ENCODE data around the gene ZNF320. TPM values are rescaled to one million over a fixed set of nuclear protein-coding genes. Genes with fewer than 3 reads are reported as not detected.

Gene ZNF320
- total and polyA plus RNA-seq, 2 experiments from 2014 or later, result 13.6 to 32.3 TPM

DNA sequence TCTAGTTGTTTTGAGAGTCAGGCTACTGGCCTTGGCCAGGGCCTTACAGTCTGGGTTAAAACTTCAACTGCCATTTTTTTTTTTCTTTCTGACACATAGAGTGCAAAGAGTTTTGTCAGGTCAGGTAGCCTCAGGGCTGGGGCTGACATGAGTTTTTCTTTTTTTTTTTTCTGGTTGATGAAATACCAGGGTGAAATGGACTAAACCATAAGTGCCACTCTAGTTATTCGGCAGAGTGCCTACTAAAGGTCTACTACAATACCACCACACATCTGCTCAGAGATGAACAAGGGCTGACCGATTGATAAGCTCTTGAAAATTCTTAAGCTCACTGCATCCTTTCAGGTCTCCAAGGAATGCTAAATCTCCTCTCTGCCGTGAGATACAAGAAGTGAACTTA is 4.4 kb upstream of the ZNF320 start:
- H4K20me1 ChIP-seq (replicated peaks; ENCODE audit: insufficient read depth), result no peaks in the 10 kb centered on the region
- H3K9me2 ChIP-seq (ENCODE audit: insufficient read depth), result no peaks in the 10 kb centered on the region
- no peak for TF ChIP-seq CREB1 (CRISPR knock-in tag; IDR thresholded peaks at IDR 0.05; ENCODE audit: low read depth)
- no peak for TF ChIP-seq ZNF114 (CRISPR knock-in tag; IDR thresholded peaks at IDR 0.05)
- no peak for TF ChIP-seq EZH2 (IDR thresholded peaks at IDR 0.05; ENCODE audit: low read depth, unreplicated experiment)
- TF ChIP-seq STAT1 (IDR thresholded peaks at IDR 0.05; ENCODE audit: unreplicated experiment), result no peak
- no peak for TF ChIP-seq ZNF331 (CRISPR knock-in tag; IDR thresholded peaks at IDR 0.05; ENCODE audit: low read depth)
- no peak for TF ChIP-seq POLR2AphosphoS5 (IDR thresholded peaks at IDR 0.05; ENCODE audit: low read depth)
- no peak for TF ChIP-seq EZH2phosphoT487 (IDR thresholded peaks at IDR 0.05; ENCODE audit: unreplicated experiment)
- TF ChIP-seq, protein P1, sequence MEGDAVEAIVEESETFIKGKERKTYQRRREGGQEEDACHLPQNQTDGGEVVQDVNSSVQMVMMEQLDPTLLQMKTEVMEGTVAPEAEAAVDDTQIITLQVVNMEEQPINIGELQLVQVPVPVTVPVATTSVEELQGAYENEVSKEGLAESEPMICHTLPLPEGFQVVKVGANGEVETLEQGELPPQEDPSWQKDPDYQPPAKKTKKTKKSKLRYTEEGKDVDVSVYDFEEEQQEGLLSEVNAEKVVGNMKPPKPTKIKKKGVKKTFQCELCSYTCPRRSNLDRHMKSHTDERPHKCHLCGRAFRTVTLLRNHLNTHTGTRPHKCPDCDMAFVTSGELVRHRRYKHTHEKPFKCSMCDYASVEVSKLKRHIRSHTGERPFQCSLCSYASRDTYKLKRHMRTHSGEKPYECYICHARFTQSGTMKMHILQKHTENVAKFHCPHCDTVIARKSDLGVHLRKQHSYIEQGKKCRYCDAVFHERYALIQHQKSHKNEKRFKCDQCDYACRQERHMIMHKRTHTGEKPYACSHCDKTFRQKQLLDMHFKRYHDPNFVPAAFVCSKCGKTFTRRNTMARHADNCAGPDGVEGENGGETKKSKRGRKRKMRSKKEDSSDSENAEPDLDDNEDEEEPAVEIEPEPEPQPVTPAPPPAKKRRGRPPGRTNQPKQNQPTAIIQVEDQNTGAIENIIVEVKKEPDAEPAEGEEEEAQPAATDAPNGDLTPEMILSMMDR (conservative IDR thresholded peaks at IDR 0.05; ENCODE audit: low read depth in 2 of 2), result no peak
- TF ChIP-seq, protein P2, sequence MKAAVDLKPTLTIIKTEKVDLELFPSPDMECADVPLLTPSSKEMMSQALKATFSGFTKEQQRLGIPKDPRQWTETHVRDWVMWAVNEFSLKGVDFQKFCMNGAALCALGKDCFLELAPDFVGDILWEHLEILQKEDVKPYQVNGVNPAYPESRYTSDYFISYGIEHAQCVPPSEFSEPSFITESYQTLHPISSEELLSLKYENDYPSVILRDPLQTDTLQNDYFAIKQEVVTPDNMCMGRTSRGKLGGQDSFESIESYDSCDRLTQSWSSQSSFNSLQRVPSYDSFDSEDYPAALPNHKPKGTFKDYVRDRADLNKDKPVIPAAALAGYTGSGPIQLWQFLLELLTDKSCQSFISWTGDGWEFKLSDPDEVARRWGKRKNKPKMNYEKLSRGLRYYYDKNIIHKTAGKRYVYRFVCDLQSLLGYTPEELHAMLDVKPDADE (IDR thresholded peaks at IDR 0.05), result no peak
- TF ChIP-seq, protein P3, sequence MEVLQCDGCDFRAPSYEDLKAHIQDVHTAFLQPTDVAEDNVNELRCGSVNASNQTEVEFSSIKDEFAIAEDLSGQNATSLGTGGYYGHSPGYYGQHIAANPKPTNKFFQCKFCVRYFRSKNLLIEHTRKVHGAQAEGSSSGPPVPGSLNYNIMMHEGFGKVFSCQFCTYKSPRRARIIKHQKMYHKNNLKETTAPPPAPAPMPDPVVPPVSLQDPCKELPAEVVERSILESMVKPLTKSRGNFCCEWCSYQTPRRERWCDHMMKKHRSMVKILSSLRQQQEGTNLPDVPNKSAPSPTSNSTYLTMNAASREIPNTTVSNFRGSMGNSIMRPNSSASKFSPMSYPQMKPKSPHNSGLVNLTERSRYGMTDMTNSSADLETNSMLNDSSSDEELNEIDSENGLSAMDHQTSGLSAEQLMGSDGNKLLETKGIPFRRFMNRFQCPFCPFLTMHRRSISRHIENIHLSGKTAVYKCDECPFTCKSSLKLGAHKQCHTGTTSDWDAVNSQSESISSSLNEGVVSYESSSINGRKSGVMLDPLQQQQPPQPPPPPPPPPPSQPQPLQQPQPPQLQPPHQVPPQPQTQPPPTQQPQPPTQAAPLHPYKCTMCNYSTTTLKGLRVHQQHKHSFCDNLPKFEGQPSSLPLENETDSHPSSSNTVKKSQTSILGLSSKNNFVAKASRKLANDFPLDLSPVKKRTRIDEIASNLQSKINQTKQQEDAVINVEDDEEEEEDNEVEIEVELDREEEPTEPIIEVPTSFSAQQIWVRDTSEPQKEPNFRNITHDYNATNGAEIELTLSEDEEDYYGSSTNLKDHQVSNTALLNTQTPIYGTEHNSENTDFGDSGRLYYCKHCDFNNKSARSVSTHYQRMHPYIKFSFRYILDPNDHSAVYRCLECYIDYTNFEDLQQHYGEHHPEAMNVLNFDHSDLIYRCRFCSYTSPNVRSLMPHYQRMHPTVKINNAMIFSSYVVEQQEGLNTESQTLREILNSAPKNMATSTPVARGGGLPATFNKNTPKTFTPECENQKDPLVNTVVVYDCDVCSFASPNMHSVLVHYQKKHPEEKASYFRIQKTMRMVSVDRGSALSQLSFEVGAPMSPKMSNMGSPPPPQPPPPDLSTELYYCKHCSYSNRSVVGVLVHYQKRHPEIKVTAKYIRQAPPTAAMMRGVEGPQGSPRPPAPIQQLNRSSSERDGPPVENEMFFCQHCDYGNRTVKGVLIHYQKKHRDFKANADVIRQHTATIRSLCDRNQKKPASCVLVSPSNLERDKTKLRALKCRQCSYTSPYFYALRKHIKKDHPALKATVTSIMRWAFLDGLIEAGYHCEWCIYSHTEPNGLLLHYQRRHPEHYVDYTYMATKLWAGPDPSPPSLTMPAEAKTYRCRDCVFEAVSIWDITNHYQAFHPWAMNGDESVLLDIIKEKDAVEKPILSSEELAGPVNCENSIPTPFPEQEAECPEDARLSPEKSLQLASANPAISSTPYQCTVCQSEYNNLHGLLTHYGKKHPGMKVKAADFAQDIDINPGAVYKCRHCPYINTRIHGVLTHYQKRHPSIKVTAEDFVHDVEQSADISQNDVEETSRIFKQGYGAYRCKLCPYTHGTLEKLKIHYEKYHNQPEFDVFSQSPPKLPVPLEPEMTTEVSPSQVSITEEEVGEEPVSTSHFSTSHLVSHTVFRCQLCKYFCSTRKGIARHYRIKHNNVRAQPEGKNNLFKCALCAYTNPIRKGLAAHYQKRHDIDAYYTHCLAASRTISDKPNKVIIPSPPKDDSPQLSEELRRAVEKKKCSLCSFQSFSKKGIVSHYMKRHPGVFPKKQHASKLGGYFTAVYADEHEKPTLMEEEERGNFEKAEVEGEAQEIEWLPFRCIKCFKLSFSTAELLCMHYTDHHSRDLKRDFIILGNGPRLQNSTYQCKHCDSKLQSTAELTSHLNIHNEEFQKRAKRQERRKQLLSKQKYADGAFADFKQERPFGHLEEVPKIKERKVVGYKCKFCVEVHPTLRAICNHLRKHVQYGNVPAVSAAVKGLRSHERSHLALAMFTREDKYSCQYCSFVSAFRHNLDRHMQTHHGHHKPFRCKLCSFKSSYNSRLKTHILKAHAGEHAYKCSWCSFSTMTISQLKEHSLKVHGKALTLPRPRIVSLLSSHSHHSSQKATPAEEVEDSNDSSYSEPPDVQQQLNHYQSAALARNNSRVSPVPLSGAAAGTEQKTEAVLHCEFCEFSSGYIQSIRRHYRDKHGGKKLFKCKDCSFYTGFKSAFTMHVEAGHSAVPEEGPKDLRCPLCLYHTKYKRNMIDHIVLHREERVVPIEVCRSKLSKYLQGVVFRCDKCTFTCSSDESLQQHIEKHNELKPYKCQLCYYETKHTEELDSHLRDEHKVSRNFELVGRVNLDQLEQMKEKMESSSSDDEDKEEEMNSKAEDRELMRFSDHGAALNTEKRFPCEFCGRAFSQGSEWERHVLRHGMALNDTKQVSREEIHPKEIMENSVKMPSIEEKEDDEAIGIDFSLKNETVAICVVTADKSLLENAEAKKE (CRISPR knock-in tag; IDR thresholded peaks at IDR 0.05), result no peak
- TF ChIP-seq NANOG (IDR thresholded peaks at IDR 0.05; ENCODE audit: borderline replicate concordance), result no peak
- TF ChIP-seq JUNB (IDR thresholded peaks at IDR 0.05; ENCODE audit: unreplicated experiment), result no peak
- TF ChIP-seq, protein P4, sequence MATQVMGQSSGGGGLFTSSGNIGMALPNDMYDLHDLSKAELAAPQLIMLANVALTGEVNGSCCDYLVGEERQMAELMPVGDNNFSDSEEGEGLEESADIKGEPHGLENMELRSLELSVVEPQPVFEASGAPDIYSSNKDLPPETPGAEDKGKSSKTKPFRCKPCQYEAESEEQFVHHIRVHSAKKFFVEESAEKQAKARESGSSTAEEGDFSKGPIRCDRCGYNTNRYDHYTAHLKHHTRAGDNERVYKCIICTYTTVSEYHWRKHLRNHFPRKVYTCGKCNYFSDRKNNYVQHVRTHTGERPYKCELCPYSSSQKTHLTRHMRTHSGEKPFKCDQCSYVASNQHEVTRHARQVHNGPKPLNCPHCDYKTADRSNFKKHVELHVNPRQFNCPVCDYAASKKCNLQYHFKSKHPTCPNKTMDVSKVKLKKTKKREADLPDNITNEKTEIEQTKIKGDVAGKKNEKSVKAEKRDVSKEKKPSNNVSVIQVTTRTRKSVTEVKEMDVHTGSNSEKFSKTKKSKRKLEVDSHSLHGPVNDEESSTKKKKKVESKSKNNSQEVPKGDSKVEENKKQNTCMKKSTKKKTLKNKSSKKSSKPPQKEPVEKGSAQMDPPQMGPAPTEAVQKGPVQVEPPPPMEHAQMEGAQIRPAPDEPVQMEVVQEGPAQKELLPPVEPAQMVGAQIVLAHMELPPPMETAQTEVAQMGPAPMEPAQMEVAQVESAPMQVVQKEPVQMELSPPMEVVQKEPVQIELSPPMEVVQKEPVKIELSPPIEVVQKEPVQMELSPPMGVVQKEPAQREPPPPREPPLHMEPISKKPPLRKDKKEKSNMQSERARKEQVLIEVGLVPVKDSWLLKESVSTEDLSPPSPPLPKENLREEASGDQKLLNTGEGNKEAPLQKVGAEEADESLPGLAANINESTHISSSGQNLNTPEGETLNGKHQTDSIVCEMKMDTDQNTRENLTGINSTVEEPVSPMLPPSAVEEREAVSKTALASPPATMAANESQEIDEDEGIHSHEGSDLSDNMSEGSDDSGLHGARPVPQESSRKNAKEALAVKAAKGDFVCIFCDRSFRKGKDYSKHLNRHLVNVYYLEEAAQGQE (IDR thresholded peaks at IDR 0.05; ENCODE audit: unreplicated experiment), result no peak
- peaks cover 27% of the 10 kb centered on the region for H3K4me1 ChIP-seq (ENCODE audit: insufficient read depth)
- H3K79me2 ChIP-seq (replicated peaks; ENCODE audit: insufficient read depth), result no peaks in the 10 kb centered on the region; the same call in 1 of the 2 replicates
- peaks cover 4% of the 10 kb centered on the region; the same call in 1 of the 2 replicates for H3K36me3 ChIP-seq (ENCODE audit: insufficient read depth)
- H3K27ac Mint-ChIP-seq, result no peak overlapping the region
- H3K27me3 ChIP-seq (ENCODE audit: insufficient read depth), result no peaks in the 10 kb centered on the region
- peak; percentile 33 for DNase-seq (ENCODE audit: low spot score)
- H3K4me3 Mint-ChIP-seq, result no peak overlapping the region
- H3K27me3 Mint-ChIP-seq (ENCODE audit: insufficient read depth, low read depth, poor library complexity), result peaks cover 10% of the 10 kb centered on the region
- no peak overlapping the region for H3K27ac ChIP-seq (ENCODE audit: low read depth)
- peak overlapping the region; percentile 15; the same call in 1 of the 2 replicates for H3K4me2 ChIP-seq
- H3K9me3 Mint-ChIP-seq, result peaks cover 2% of the 10 kb centered on the region; the same call in 1 of the 3 replicates
- peaks cover 20% of the 10 kb centered on the region for H3K36me3 Mint-ChIP-seq (ENCODE audit: low read depth)
- no peak overlapping the region for H3K4me3 ChIP-seq
- H3K4me1 Mint-ChIP-seq, result peaks cover 17% of the 10 kb centered on the region
- no peak overlapping the region for H2AFZ ChIP-seq
- no peak for ATAC-seq
- H3F3A ChIP-seq (replicated peaks; ENCODE audit: low read depth), result no peaks in the 10 kb centered on the region; the same call in 1 of the 2 replicates

Data from GM23338 (cell line).